AG08395 (cell line): ENCODE data around the gene LRRIQ1.

Source experiments
- DNase-seq: peaks from one replicate; pipeline ENCODE4 v3.0.0; 2012; ENCODE audit warnings: mixed read lengths, low spot score

LRRIQ1 gene

GRCh38 chr12:85280165-85280983 lies 244.2 kb downstream of the LRRIQ1 start, which contains the start of gene ALX1:
ALX1 (plus strand) TSS chr12:85280220; CDS start chr12:85280262, 42 bp downstream.
- DNase-seq: peak; percentile 8

GRCh38 chr12:85280984-85281630 lies 245.0 kb downstream of the LRRIQ1 start:
- no peak for DNase-seq

- no peak for DNase-seq
Measured at GRCh38 chr12:85281636-85282312, 245.6 kb downstream of the LRRIQ1 start.

GRCh38 chr12:85283560-85283959 lies 247.4 kb downstream of the LRRIQ1 start:
- DNase-seq: no peak
